ENCODE measurements around the gene INSR.

GRCh38 chr19:7252364-7252763, 41.9 kb downstream of the INSR start:
- TF ChIP-seq CTCF (IDR thresholded peaks at IDR 0.05), result no peak
- no peak for TF ChIP-seq ZFX (IDR thresholded peaks at IDR 0.05; ENCODE audit: borderline replicate concordance)
